HG03432 (cell line): ENCODE data around the gene NPIPB6.

Experiments
- ATAC-seq: cut with Tn5 transposase; IDR thresholded peaks from one replicate; pipeline ENCODE4 v1.9.1; 2021; ENCODE audit warnings: mild to moderate bottlenecking, moderate library complexity; ENCODE audit not compliant: unreplicated experiment

NPIPB6 gene

DNA sequence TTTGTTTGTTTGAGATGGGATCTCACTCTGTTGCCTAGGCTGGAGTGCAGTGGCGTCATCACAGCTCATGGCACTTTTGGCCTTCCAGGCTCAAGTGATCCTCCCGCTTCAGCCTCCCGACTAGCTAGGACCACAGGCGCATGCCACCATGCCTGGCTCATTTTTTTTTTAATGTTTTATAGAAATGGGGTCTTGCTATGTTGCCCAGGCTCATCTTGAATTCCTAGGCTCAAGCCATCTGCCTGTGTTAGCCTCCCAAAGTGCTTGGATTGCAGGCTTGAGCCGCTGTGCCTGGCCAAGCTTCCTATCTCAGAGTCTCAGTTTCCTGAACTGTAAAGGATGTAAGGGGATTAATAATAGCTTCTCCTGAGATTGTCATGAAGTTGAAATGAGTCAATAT is 63.0 kb downstream of the NPIPB6 start:
- no peak for ATAC-seq

DNA sequence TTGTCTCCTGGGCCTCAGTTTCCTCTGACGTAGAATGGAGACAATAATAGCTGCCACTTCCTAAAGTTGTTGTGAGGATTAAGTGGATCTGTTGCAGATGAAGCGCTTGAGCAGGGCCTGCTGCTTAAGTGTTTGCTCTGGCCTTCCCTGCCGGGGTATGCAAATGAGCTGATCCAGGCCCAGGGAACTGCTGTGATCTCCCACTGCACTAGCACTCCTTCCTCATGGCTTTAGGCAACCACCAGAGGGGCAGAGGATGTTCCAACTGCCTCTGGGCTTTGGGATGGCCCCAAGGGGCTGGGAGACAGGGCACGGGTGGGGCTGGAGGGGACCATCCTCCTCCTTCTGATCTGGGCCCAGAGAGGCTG is 64.8 kb downstream of the NPIPB6 start:
- ATAC-seq: no peak

DNA sequence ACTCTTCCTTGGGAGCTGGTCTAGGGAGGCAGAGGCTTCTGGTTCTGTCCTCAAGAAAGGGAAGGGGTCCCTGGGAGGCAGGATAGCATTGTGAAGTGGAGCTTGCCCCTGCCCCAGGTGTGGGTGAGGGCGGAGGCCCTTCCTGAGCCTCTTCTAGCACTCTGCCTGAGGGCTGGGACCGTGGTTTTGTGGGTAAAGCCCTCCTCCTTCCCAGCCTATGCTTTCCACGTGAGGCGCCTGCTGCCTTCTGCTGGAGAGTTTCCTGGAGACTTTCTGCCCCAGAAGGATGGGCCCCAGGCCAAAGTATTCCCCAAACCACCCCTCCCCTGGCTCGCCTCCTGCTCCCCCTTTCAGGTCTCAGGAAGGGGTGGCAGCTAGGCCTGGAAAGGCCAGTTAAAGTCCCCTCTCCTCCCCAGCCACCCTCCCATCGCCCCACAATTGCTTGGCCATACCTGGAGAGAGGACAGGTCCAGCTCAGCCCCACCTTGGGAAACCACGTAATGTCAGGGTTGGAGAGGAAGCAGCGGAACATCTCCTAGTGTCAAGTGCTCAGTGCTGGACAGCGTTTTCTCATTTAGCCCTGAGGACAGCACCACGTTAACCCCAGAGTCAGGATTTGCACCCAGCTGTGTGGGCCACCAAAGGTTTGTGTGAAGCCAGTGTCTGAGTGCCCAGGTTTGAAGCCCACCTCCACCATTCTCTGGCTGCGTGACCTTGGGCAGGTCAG is 65.4 kb downstream of the NPIPB6 start:
- no peak for ATAC-seq

DNA sequence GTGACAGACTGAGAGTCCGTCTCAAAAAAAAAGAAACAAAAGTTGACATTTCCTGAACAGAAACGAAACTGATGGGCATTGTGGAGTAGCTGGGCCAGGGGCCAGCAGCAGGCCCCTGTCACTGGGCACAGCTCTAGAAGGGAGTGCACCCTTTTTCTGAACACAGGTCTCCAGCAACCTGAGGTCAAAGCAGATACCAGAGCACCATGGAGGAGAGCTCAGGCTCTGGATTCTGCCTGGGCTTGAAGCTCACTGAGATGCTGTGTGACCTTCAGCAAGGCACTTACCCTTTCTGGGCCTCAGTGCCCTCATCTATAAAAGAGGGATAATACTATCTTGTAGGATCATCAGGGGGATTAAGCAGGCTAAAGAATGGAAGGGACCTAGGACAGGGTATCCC is 66.0 kb downstream of the NPIPB6 start:
- ATAC-seq: no peak

DNA sequence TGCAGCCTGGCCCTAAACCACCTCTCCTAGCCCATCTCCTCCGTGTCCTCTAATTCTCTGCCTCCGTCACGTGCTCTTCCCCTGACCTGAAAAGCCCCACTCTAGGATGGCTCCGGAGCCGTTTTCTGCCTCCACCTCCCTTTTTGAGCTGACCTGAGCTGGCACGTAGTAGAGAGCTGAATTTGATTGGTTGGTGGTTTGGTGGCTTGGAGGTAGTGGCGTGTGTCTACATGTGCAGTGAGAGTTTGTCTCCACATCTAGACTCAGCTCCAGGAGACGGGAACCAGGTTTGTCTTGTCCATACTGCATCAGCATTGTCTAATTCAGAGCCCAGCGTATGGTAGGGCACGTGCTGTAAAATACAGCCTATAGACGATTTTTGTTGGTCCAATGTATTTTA is 68.0 kb downstream of the NPIPB6 start:
- no peak for ATAC-seq

DNA sequence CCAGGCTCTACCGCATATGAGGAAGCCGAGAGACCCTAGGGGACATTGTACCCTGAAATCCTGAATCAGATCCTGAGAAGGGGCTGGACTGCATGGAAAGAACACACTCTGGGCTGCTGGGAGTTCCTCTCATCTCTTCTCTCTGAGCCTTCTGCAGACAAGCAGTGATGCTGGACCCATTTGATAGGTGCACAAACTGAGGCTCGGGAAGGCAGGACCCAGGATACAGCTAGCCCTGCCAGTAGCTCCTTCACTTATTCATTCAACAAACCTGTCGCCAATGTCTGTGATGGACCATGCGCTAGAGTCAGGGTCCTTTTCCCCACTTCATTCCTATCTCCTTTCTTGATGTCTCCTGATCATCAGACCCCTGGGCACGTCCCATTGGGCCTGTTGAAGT is 69.1 kb downstream of the NPIPB6 start:
- no peak for ATAC-seq

DNA sequence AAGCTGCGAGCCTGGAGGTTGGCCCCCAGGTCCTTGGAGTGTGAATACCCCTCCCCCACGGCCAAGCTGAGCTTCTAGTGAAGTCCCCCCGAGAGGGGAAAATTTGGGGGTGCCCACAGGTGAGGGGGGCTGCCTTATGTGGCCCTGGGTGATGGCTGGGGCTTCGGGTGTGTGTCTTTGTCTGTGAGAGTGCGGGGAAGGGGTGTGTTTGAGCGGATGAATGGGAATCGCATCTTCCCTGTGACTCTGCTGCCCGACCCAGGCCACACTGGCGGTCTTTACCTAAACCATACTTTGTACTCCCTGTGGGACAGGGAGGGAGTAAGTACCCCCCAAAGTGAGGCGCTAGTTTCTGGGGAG is 69.7 kb downstream of the NPIPB6 start:
- no peak for ATAC-seq

DNA sequence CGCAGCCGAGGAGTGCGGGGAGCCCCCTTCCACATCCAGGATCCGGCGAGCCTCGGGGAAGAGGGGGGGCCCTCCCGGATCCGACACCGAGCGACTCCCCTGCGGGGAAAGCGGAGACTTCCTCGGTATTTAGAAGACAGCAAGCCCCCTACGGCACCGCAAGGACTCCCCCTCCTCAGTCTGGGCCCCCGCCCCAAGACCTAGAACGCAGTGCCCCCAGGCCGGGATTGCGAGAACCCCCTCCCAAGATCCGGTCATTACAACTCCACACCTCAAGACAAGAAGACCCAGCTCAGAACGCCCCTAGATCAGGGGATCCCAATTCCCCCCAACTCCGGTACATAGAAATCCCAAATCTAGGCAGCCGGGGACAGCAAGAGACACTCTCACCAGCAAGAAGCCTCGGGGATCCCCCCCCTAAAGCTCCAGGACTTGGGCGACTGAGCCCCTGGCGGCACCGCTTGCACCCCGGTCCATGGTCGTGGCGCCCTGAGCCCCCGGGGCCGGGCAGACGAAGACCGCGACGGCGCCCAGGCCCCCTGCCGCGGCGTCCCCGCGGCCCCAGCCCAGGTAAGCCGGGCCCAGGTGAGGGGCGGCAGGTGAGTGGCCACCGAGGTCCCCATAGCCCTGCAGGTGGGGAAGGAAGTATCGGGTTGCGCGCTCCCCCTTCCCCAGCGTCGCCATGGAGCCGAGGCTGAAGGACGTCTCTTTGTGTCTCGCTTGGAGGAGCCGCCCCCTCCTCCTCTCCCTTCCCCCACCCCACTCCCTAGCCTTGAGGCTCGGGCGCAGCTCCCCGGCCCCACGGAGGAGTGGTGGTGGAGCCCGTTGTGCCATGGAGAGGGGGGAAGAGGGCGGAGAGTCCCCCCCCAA is 70.3 kb downstream of the NPIPB6 start:
- no peak for ATAC-seq
